PC-3 (cell line): ENCODE results near the gene AP5Z1. TPM values are rescaled to one million over a fixed set of nuclear protein-coding genes. Genes with fewer than 3 reads are reported as not detected.

Experiments
- ATAC-seq: fragments of 200-7000 bp; cut with Tn5 transposase; 2 replicates; pipeline ENCODE4 v1.9.1; 2020; ENCODE audit warnings: mild to moderate bottlenecking, moderate library complexity
- BruUV-seq: library from RNA; stranded (reverse); fragments of 400-500 nt; replicated peaks from 2 replicates; lab custom pipeline; 2021; lab: Mats Ljungman, UMichigan
- CTCF ChIA-PET: fragments of 300-600 bp; sonication (Branson Sonifier 250); formaldehyde crosslinking; loops from one replicate; lab custom pipeline; 2022; ENCODE audit warnings: antibody characterized with exemption; lab: Charles Lee
- POLR2A ChIA-PET: fragments of 300-600 bp; sonication (Branson Sonifier 250); formaldehyde crosslinking; loops from one replicate; lab custom pipeline; 2022; ENCODE audit warnings: antibody characterized with exemption; ENCODE audit not compliant: unreplicated experiment; lab: Charles Lee
- DNase-seq: peaks from one replicate; pipeline ENCODE4 v3.0.0-alpha.2; 2015
- H2AFZ ChIP-seq: fragments of 300-600 bp; sonication (generic); 2 replicates; pipeline ENCODE4 v1.6.0; 2016; ENCODE audit warnings: antibody characterized with exemption, low read length
- H3F3A ChIP-seq: fragments of 300-600 bp; sonication (generic); one replicate; pipeline ENCODE4 v1.6.0; 2017; ENCODE audit warnings: antibody characterized with exemption, low read length, control low read depth, mild to moderate bottlenecking; ENCODE audit not compliant: unreplicated experiment
- H3K27ac ChIP-seq: fragments of 300-600 bp; sonication (generic); 2 replicates; pipeline ENCODE4 v1.5.1; 2016; ENCODE audit warnings: mild to moderate bottlenecking, low read length
- H3K27me3 ChIP-seq: fragments of 300-600 bp; sonication (generic); 2 replicates; pipeline ENCODE4 v1.6.1; 2016; ENCODE audit warnings: low read length, mixed read lengths
- H3K36me3 ChIP-seq: fragments of 300-600 bp; sonication (generic); 2 replicates; pipeline ENCODE4 v1.6.1; 2016; ENCODE audit warnings: low read depth, mixed run types, low read length, mixed read lengths
- H3K4me1 ChIP-seq: fragments of 300-600 bp; sonication (generic); 2 replicates; pipeline ENCODE4 v1.5.1; 2016; ENCODE audit warnings: low read length; ENCODE audit not compliant: insufficient read depth
- H3K4me2 ChIP-seq: fragments of 300-600 bp; sonication (generic); 2 replicates; pipeline ENCODE4 v1.6.0; 2016; ENCODE audit warnings: low read length
- H3K4me3 ChIP-seq: fragments of 300-600 bp; sonication (generic); 2 replicates; pipeline ENCODE4 v1.5.1; 2016; ENCODE audit warnings: mild to moderate bottlenecking, low read length, mixed read lengths
- H3K79me2 ChIP-seq: fragments of 300-600 bp; sonication (generic); 2 replicates; pipeline ENCODE4 v1.6.1; 2017; ENCODE audit warnings: low read length, mixed read lengths
- H3K9ac ChIP-seq: fragments of 300-600 bp; sonication (generic); 2 replicates; pipeline ENCODE4 v1.6.0; 2016; ENCODE audit warnings: mild to moderate bottlenecking, low read length
- H3K9me2 ChIP-seq: fragments of 300-600 bp; sonication (generic); replicated peaks from 2 replicates; pipeline ENCODE4 v1.6.1; 2016; ENCODE audit warnings: mixed run types, low read length, mixed read lengths
- H3K9me3 ChIP-seq: fragments of 300-600 bp; sonication (generic); 2 replicates; pipeline ENCODE4 v1.6.1; 2016; ENCODE audit warnings: low read length, mixed read lengths
- H4K20me1 ChIP-seq: fragments of 300-600 bp; sonication (generic); 2 replicates; pipeline ENCODE4 v1.6.1; 2016; ENCODE audit warnings: low read length, mixed read lengths
- CTCF ChIP-seq: fragments of 300-600 bp; sonication (generic); conservative IDR thresholded peaks from 2 replicates; pipeline ENCODE4 v1.5.1; 2017; ENCODE audit warnings: antibody characterized with exemption, low read depth, mild to moderate bottlenecking, low read length
- EZH2 ChIP-seq: fragments of 300-600 bp; sonication (generic); IDR thresholded peaks from one replicate; pipeline ENCODE4 v1.6.1; 2017; ENCODE audit warnings: antibody characterized with exemption, mild to moderate bottlenecking, low read length; ENCODE audit not compliant: unreplicated experiment
- EZH2phosphoT487 ChIP-seq: fragments of 300-600 bp; sonication (generic); IDR thresholded peaks from 2 replicates; pipeline ENCODE4 v1.6.1; 2018; ENCODE audit warnings: mild to moderate bottlenecking, antibody characterized with exemption, low read length, borderline replicate concordance
- intact Hi-C: fragments of 100-400 bp; cut with micrococcal nuclease; formaldehyde crosslinking; loops from 2 replicates; pipeline ENCODE4 v1.9.0; 2023
- total RNA-seq: library from RNA; depleted of rRNA; stranded (reverse); fragments of >200 nt; gene quantifications from 2 replicates; pipeline ENCODE4 v1.2.3, GENCODE V29; 2014

The AP5Z1 gene
- total RNA-seq, 1 experiment from 2014 or later = 36.6 TPM

- no TSS peak for BruUV-seq
- H3K4me2 ChIP-seq = no peak overlapping the region
- POLR2A ChIA-PET = no interaction called here
- no peaks in the 10 kb centered on the region for H3K36me3 ChIP-seq
- H3K79me2 ChIP-seq = no peaks in the 10 kb centered on the region
- no peak for TF ChIP-seq CTCF
- no peak for TF ChIP-seq EZH2
- DNase-seq (no peak), ATAC-seq (no peak)
- H3K4me3 ChIP-seq = no peak overlapping the region
- H3K9me3 ChIP-seq = no peaks in the 10 kb centered on the region
- no peaks in the 10 kb centered on the region for H4K20me1 ChIP-seq
- CTCF ChIA-PET = no interaction called here
- H3K4me1 ChIP-seq = no peaks in the 10 kb centered on the region
- H2AFZ ChIP-seq = no peak overlapping the region
- no peaks in the 10 kb centered on the region for H3K27me3 ChIP-seq
- H3K9me2 ChIP-seq = no peaks in the 10 kb centered on the region
- H3F3A ChIP-seq = no peaks in the 10 kb centered on the region
- intact Hi-C loops = no loop called here
- no peak overlapping the region for H3K27ac ChIP-seq
- H3K9ac ChIP-seq = no peak overlapping the region
Observed at GRCh38 chr7:4799508-4800268, 24.3 kb downstream of the AP5Z1 start.

GRCh38 chr7:4800487-4800886, 25.1 kb downstream of the AP5Z1 start:
- Histone ChIP-seq H3K27me3 (no peaks in the 10 kb centered on the region), H2AFZ (no peak overlapping the region), H3K9me3 (no peaks in the 10 kb centered on the region), H3K4me1 (no peaks in the 10 kb centered on the region), H3K36me3 (no peaks in the 10 kb centered on the region), H3K4me3 (no peak overlapping the region), H3K9me2 (no peaks in the 10 kb centered on the region), H3K27ac (no peak overlapping the region), H3K9ac (no peak overlapping the region), H3K4me2 (no peak overlapping the region), H3F3A (no peaks in the 10 kb centered on the region), H3K79me2 (no peaks in the 10 kb centered on the region), H4K20me1 (no peaks in the 10 kb centered on the region)
- ChIA-PET POLR2A (no interaction called here), CTCF (no interaction called here)
- TF ChIP-seq CTCF (no peak), EZH2 (no peak), EZH2phosphoT487 (no peak)
- intact Hi-C loops = no loop called here
- no TSS peak for BruUV-seq
- ATAC-seq (no peak), DNase-seq (no peak)
